ENCODE data around the gene KIFC3. TPM values are rescaled to one million over a fixed set of nuclear protein-coding genes. Genes with fewer than 3 reads are reported as not detected.

Gene KIFC3
- total and polyA plus RNA-seq, 2 of the 13 experiments (the other 11 are each of a cell fraction or from before 2014, with no cell fraction given), result 42.1 to 45.3 TPM

DNA sequence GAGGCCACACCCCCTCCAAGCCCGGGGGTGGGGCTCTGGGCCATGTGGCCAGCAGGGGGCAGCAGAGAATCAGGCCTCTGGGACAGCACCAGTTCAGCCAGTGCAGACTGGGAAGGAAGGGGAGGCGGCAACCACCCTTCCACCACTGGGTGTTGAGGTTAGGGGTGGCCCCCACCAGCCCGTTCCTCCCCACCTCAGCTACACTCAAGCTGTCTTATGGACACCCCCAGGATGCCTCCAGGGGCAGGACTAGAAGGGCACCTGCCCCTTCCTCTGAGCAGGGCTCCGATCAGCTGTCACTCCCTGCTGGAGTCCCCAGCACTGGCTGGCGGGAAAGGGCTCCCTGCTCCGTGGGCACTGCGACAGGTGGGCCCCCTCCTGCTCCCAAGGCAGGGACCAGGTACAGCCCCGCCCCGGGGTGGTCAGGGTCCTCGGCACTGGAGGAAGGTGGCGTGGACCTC lies 44.9 kb downstream of the KIFC3 start (continued):
- 0 out of 2 replicates have a peak, but pooled peaks have one; percentile 16 for TF ChIP-seq PCBP1 (IDR thresholded peaks at IDR 0.05; ENCODE audit: borderline replicate concordance, low read depth, low read length)
- TF ChIP-seq, protein P1, sequence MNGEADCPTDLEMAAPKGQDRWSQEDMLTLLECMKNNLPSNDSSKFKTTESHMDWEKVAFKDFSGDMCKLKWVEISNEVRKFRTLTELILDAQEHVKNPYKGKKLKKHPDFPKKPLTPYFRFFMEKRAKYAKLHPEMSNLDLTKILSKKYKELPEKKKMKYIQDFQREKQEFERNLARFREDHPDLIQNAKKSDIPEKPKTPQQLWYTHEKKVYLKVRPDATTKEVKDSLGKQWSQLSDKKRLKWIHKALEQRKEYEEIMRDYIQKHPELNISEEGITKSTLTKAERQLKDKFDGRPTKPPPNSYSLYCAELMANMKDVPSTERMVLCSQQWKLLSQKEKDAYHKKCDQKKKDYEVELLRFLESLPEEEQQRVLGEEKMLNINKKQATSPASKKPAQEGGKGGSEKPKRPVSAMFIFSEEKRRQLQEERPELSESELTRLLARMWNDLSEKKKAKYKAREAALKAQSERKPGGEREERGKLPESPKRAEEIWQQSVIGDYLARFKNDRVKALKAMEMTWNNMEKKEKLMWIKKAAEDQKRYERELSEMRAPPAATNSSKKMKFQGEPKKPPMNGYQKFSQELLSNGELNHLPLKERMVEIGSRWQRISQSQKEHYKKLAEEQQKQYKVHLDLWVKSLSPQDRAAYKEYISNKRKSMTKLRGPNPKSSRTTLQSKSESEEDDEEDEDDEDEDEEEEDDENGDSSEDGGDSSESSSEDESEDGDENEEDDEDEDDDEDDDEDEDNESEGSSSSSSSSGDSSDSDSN (CRISPR knock-in tag; IDR thresholded peaks at IDR 0.05), result 0 out of 2 replicates have a peak, but pooled peaks have one; percentile 58
- no peak for TF ChIP-seq KDM6A (CRISPR knock-in tag; IDR thresholded peaks at IDR 0.05; ENCODE audit: low read depth)
- no peak for TF ChIP-seq ZNF564 (CRISPR knock-in tag; IDR thresholded peaks at IDR 0.05)
- TF ChIP-seq ZNF501 (CRISPR knock-in tag; IDR thresholded peaks at IDR 0.05), result peak; percentile 85
- TF ChIP-seq ZNF446 (CRISPR knock-in tag; IDR thresholded peaks at IDR 0.05), result no peak
- TF ChIP-seq ZNF652 (CRISPR knock-in tag; IDR thresholded peaks at IDR 0.05; ENCODE audit: borderline replicate concordance, low read depth), result no peak
- TF ChIP-seq, protein P2, sequence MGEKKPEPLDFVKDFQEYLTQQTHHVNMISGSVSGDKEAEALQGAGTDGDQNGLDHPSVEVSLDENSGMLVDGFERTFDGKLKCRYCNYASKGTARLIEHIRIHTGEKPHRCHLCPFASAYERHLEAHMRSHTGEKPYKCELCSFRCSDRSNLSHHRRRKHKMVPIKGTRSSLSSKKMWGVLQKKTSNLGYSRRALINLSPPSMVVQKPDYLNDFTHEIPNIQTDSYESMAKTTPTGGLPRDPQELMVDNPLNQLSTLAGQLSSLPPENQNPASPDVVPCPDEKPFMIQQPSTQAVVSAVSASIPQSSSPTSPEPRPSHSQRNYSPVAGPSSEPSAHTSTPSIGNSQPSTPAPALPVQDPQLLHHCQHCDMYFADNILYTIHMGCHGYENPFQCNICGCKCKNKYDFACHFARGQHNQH (CRISPR knock-in tag; IDR thresholded peaks at IDR 0.05), result peak; percentile 67; the same call in 1 of the 2 replicates
- TF ChIP-seq, protein P3, sequence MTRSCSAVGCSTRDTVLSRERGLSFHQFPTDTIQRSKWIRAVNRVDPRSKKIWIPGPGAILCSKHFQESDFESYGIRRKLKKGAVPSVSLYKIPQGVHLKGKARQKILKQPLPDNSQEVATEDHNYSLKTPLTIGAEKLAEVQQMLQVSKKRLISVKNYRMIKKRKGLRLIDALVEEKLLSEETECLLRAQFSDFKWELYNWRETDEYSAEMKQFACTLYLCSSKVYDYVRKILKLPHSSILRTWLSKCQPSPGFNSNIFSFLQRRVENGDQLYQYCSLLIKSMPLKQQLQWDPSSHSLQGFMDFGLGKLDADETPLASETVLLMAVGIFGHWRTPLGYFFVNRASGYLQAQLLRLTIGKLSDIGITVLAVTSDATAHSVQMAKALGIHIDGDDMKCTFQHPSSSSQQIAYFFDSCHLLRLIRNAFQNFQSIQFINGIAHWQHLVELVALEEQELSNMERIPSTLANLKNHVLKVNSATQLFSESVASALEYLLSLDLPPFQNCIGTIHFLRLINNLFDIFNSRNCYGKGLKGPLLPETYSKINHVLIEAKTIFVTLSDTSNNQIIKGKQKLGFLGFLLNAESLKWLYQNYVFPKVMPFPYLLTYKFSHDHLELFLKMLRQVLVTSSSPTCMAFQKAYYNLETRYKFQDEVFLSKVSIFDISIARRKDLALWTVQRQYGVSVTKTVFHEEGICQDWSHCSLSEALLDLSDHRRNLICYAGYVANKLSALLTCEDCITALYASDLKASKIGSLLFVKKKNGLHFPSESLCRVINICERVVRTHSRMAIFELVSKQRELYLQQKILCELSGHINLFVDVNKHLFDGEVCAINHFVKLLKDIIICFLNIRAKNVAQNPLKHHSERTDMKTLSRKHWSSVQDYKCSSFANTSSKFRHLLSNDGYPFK (CRISPR knock-in tag; IDR thresholded peaks at IDR 0.05; ENCODE audit: borderline replicate concordance), result peak; percentile 49; the same call in 1 of the 2 replicates
- TF ChIP-seq, protein P4, sequence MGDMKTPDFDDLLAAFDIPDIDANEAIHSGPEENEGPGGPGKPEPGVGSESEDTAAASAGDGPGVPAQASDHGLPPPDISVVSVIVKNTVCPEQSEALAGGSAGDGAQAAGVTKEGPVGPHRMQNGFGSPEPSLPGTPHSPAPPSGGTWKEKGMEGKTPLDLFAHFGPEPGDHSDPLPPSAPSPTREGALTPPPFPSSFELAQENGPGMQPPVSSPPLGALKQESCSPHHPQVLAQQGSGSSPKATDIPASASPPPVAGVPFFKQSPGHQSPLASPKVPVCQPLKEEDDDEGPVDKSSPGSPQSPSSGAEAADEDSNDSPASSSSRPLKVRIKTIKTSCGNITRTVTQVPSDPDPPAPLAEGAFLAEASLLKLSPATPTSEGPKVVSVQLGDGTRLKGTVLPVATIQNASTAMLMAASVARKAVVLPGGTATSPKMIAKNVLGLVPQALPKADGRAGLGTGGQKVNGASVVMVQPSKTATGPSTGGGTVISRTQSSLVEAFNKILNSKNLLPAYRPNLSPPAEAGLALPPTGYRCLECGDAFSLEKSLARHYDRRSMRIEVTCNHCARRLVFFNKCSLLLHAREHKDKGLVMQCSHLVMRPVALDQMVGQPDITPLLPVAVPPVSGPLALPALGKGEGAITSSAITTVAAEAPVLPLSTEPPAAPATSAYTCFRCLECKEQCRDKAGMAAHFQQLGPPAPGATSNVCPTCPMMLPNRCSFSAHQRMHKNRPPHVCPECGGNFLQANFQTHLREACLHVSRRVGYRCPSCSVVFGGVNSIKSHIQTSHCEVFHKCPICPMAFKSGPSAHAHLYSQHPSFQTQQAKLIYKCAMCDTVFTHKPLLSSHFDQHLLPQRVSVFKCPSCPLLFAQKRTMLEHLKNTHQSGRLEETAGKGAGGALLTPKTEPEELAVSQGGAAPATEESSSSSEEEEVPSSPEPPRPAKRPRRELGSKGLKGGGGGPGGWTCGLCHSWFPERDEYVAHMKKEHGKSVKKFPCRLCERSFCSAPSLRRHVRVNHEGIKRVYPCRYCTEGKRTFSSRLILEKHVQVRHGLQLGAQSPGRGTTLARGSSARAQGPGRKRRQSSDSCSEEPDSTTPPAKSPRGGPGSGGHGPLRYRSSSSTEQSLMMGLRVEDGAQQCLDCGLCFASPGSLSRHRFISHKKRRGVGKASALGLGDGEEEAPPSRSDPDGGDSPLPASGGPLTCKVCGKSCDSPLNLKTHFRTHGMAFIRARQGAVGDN (CRISPR knock-in tag; IDR thresholded peaks at IDR 0.05), result peak; percentile 83
- TF ChIP-seq KLF6 (CRISPR knock-in tag; IDR thresholded peaks at IDR 0.05), result 0 out of 2 replicates have a peak, but pooled peaks have one; percentile 29
- TF ChIP-seq, protein P5, sequence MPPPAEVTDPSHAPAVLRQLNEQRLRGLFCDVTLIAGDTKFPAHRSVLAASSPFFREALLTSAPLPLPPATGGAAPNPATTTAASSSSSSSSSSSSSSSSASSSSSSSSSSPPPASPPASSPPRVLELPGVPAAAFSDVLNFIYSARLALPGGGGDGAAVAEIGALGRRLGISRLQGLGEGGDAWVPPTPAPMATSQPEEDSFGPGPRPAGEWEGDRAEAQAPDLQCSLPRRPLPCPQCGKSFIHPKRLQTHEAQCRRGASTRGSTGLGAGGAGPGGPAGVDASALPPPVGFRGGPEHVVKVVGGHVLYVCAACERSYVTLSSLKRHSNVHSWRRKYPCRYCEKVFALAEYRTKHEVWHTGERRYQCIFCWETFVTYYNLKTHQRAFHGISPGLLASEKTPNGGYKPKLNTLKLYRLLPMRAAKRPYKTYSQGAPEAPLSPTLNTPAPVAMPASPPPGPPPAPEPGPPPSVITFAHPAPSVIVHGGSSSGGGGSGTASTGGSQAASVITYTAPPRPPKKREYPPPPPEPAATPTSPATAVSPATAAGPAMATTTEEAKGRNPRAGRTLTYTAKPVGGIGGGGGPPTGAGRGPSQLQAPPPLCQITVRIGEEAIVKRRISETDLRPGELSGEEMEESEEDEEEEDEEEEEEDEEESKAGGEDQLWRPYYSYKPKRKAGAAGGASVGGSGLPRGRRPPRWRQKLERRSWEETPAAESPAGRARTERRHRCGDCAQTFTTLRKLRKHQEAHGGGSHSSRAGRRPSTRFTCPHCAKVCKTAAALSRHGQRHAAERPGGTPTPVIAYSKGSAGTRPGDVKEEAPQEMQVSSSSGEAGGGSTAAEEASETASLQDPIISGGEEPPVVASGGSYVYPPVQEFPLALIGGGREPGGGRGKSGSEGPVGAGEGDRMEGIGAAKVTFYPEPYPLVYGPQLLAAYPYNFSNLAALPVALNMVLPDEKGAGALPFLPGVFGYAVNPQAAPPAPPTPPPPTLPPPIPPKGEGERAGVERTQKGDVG (CRISPR knock-in tag; IDR thresholded peaks at IDR 0.05; ENCODE audit: borderline replicate concordance), result 0 out of 2 replicates have a peak, but pooled peaks have one; percentile 54
- peak; percentile 46; the same call in 1 of the 2 replicates for TF ChIP-seq MEIS1 (CRISPR knock-in tag; IDR thresholded peaks at IDR 0.05; ENCODE audit: borderline replicate concordance)
- TF ChIP-seq, protein P6, sequence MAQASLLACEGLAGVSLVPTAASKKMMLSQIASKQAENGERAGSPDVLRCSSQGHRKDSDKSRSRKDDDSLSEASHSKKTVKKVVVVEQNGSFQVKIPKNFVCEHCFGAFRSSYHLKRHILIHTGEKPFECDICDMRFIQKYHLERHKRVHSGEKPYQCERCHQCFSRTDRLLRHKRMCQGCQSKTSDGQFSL (CRISPR knock-in tag; IDR thresholded peaks at IDR 0.05), result no peak

Measured in HepG2 (cell line).